ENCODE results near the gene NR1I3.

- TF ChIP-seq CTCF (IDR thresholded peaks at IDR 0.05; ENCODE audit: borderline replicate concordance, extremely low read depth, low read length, poor library complexity, severe bottlenecking) (no peak), EZH2 (IDR thresholded peaks at IDR 0.05; ENCODE audit: borderline replicate concordance, low read depth, low read length, severe bottlenecking) (no peak)
Observed at GRCh38 chr1:161214369-161214768, 23.6 kb downstream of the NR1I3 start.

All from DND-41 (cell line).